ENCODE data around the gene TYK2.
"Not testable (repeated sequence)": the region's sequence is repeated elsewhere in the genome, so short reads cannot be mapped to it uniquely, and the experiment has no call there.

Gene TYK2

GRCh38 chr19:10416380-10417257, 36.2 kb upstream of the TYK2 start:
- Mint-ChIP-seq H3K36me3 (ENCODE audit: low read depth) (no peaks in the 10 kb centered on the region), H3K4me1 (ENCODE audit: low read depth) (peaks cover 68% of the 10 kb centered on the region), H3K9me3 (no peaks in the 10 kb centered on the region), H3K27me3 (peaks cover 30% of the 10 kb centered on the region), H3K27ac (peak overlapping the region; percentile 83), H3K4me3 (peak overlapping the region; percentile 78)

GRCh38 chr19:10416083-10416379, 35.7 kb upstream of the TYK2 start:
- H3K9me3 Mint-ChIP-seq = no peaks in the 10 kb centered on the region
- H3K27me3 Mint-ChIP-seq = peaks cover 25% of the 10 kb centered on the region
- H3K4me3 Mint-ChIP-seq = peak overlapping the region; percentile 78
- H3K27ac Mint-ChIP-seq = peak overlapping the region; percentile 67
- peaks cover 68% of the 10 kb centered on the region for H3K4me1 Mint-ChIP-seq (ENCODE audit: low read depth)
- no peaks in the 10 kb centered on the region for H3K36me3 Mint-ChIP-seq (ENCODE audit: low read depth)

- peaks cover 6% of the 10 kb centered on the region for H3K27me3 Mint-ChIP-seq
- H3K27ac Mint-ChIP-seq = peak overlapping the region; percentile 76
- no peaks in the 10 kb centered on the region for H3K9me3 Mint-ChIP-seq
- peak overlapping the region; percentile 47 for H3K4me3 Mint-ChIP-seq
- H3K4me1 Mint-ChIP-seq (ENCODE audit: low read depth) = peaks cover 81% of the 10 kb centered on the region
- no peaks in the 10 kb centered on the region for H3K36me3 Mint-ChIP-seq (ENCODE audit: low read depth)
Measured at GRCh38 chr19:10412257-10412977, 32.0 kb upstream of the TYK2 start.

- H3K27me3 Mint-ChIP-seq; H3K36me3 Mint-ChIP-seq (ENCODE audit: low read depth); H3K27ac Mint-ChIP-seq; H3K4me3 Mint-ChIP-seq; H3K9me3 Mint-ChIP-seq: not testable (repeated sequence)
- H3K4me1 Mint-ChIP-seq (ENCODE audit: low read depth) = peaks cover 84% of the 10 kb centered on the region
Measured at GRCh38 chr19:10411224-10411623, 30.9 kb upstream of the TYK2 start.

GRCh38 chr19:10408511-10409283, 28.3 kb upstream of the TYK2 start:
- peak overlapping the region; percentile 47 for H3K4me3 Mint-ChIP-seq
- no peaks in the 10 kb centered on the region for H3K9me3 Mint-ChIP-seq
- peak overlapping the region; percentile 89 for H3K27ac Mint-ChIP-seq
- no peaks in the 10 kb centered on the region for H3K36me3 Mint-ChIP-seq (ENCODE audit: low read depth)
- no peaks in the 10 kb centered on the region for H3K27me3 Mint-ChIP-seq
- peaks cover 93% of the 10 kb centered on the region for H3K4me1 Mint-ChIP-seq (ENCODE audit: low read depth)

- H3K27ac Mint-ChIP-seq = peak overlapping the region; percentile 8
- H3K36me3 Mint-ChIP-seq (ENCODE audit: low read depth) = peaks cover 8% of the 10 kb centered on the region
- no peaks in the 10 kb centered on the region for H3K27me3 Mint-ChIP-seq
- peaks cover 83% of the 10 kb centered on the region for H3K4me1 Mint-ChIP-seq (ENCODE audit: low read depth)
- H3K4me3 Mint-ChIP-seq = no peak overlapping the region
- H3K9me3 Mint-ChIP-seq = no peaks in the 10 kb centered on the region
Measured at GRCh38 chr19:10407096-10407495, 26.7 kb upstream of the TYK2 start.

GRCh38 chr19:10406191-10406590, 25.8 kb upstream of the TYK2 start:
- peaks cover 15% of the 10 kb centered on the region for H3K36me3 Mint-ChIP-seq (ENCODE audit: low read depth)
- H3K27ac Mint-ChIP-seq = no peak overlapping the region
- H3K27me3 Mint-ChIP-seq = no peaks in the 10 kb centered on the region
- peaks cover 81% of the 10 kb centered on the region for H3K4me1 Mint-ChIP-seq (ENCODE audit: low read depth)
- no peaks in the 10 kb centered on the region for H3K9me3 Mint-ChIP-seq
- H3K4me3 Mint-ChIP-seq = peak overlapping the region; percentile 76

- Mint-ChIP-seq H3K4me1 (ENCODE audit: low read depth) (peaks cover 81% of the 10 kb centered on the region), H3K27ac (peak overlapping the region; percentile 96), H3K27me3 (no peaks in the 10 kb centered on the region), H3K4me3 (peak overlapping the region; percentile 98), H3K9me3 (no peaks in the 10 kb centered on the region), H3K36me3 (ENCODE audit: low read depth) (peaks cover 22% of the 10 kb centered on the region)
Measured at GRCh38 chr19:10404888-10405820, 24.8 kb upstream of the TYK2 start.

- Mint-ChIP-seq H3K9me3 (no peaks in the 10 kb centered on the region), H3K36me3 (ENCODE audit: low read depth) (peaks cover 32% of the 10 kb centered on the region), H3K27me3 (no peaks in the 10 kb centered on the region), H3K4me3 (peak within 1 kb of the TSS; percentile 98), H3K4me1 (ENCODE audit: low read depth) (peaks cover 70% of the 10 kb centered on the region), H3K27ac (peak within 1 kb of the TSS; percentile 96)
Measured at GRCh38 chr19:10403137-10404021, 23.0 kb upstream of the TYK2 start, which contains the start of gene CDC37. Gene CDC37, minus strand, starts transcription at chr19:10403542. Its CDS starts 63 bp downstream, at chr19:10403479.

GRCh38 chr19:10402441-10403038, 22.2 kb upstream of the TYK2 start:
- H3K9me3 Mint-ChIP-seq = no peaks in the 10 kb centered on the region
- H3K4me3 Mint-ChIP-seq = peak overlapping the region; percentile 98
- H3K27ac Mint-ChIP-seq = peak overlapping the region; percentile 96
- H3K36me3 Mint-ChIP-seq (ENCODE audit: low read depth) = peaks cover 38% of the 10 kb centered on the region
- H3K27me3 Mint-ChIP-seq = no peaks in the 10 kb centered on the region
- peaks cover 69% of the 10 kb centered on the region for H3K4me1 Mint-ChIP-seq (ENCODE audit: low read depth)

GRCh38 chr19:10399878-10400277, 19.5 kb upstream of the TYK2 start:
- Mint-ChIP-seq H3K4me3 (peak overlapping the region; percentile 37), H3K27me3 (no peaks in the 10 kb centered on the region), H3K36me3 (ENCODE audit: low read depth) (peaks cover 60% of the 10 kb centered on the region), H3K4me1 (ENCODE audit: low read depth) (peaks cover 43% of the 10 kb centered on the region), H3K9me3 (no peaks in the 10 kb centered on the region), H3K27ac (no peak overlapping the region)

- H3K9me3 Mint-ChIP-seq, H3K27ac Mint-ChIP-seq, H3K4me3 Mint-ChIP-seq, H3K27me3 Mint-ChIP-seq: not testable (repeated sequence)
- Mint-ChIP-seq H3K4me1 (ENCODE audit: low read depth) (peaks cover 38% of the 10 kb centered on the region), H3K36me3 (ENCODE audit: low read depth) (peaks cover 61% of the 10 kb centered on the region)
Measured at GRCh38 chr19:10399340-10399739, 19.0 kb upstream of the TYK2 start.

- no peaks in the 10 kb centered on the region for H3K27me3 Mint-ChIP-seq
- H3K9me3 Mint-ChIP-seq = no peaks in the 10 kb centered on the region
- peaks cover 61% of the 10 kb centered on the region for H3K36me3 Mint-ChIP-seq (ENCODE audit: low read depth)
- peaks cover 35% of the 10 kb centered on the region for H3K4me1 Mint-ChIP-seq (ENCODE audit: low read depth)
- H3K4me3 Mint-ChIP-seq = no peak overlapping the region
- no peak overlapping the region for H3K27ac Mint-ChIP-seq
Measured at GRCh38 chr19:10398819-10399218, 18.4 kb upstream of the TYK2 start.
